H1 (cell line): ENCODE measurements around the gene HOXD12. TPM values are rescaled to one million over a fixed set of nuclear protein-coding genes. Genes with fewer than 3 reads are reported as not detected.

Experiments used
- CTCF ChIA-PET: fragments of 300-600 bp; sonication (Branson Sonifier 250); formaldehyde crosslinking; loops from one replicate; lab custom pipeline; 2021; ENCODE audit not compliant: partially characterized antibody; lab: Charles Lee
- POLR2A ChIA-PET: fragments of 300-600 bp; sonication (Branson Sonifier 250); formaldehyde crosslinking; loops from one replicate; lab custom pipeline; 2021; ENCODE audit warnings: inconsistent platforms; ENCODE audit not compliant: partially characterized antibody; lab: Charles Lee
- DNase-seq, 2 experiments: peaks; one replicate each; pipeline versions ENCODE4 v3.0.0 to v3.0.0-alpha.2; 2010 to 2022; ENCODE audit warnings: low spot score in 2 of 2, low read depth in 1 of 2, mixed read lengths in 1 of 2
- FAIRE-seq: peaks from 2 replicates; lab custom pipeline; 2011; peaks lifted over from hg19 to GRCh38; lab: Jason Lieb, UNC
- H2AFZ ChIP-seq: 2 replicates; pipeline ENCODE4 v1.8.1; 2012; ENCODE audit warnings: low read length, inconsistent platforms
- H2AK5ac ChIP-seq: 2 replicates; pipeline ENCODE4 v1.6.1; 2013; ENCODE audit warnings: low read depth, low read length
- H2BK120ac ChIP-seq: replicated peaks from 2 replicates; pipeline ENCODE3; 2013; ENCODE audit warnings: low read depth, low read length, inconsistent platforms
- H2BK12ac ChIP-seq: 2 replicates; pipeline ENCODE4 v1.6.1; 2013; ENCODE audit warnings: low read depth, low read length
- H2BK15ac ChIP-seq: 2 replicates; pipeline ENCODE4 v1.6.1; 2013; ENCODE audit warnings: low read length
- H2BK20ac ChIP-seq: 2 replicates; pipeline ENCODE4 v1.6.1; 2013; ENCODE audit warnings: low read length
- H2BK5ac ChIP-seq: 2 replicates; pipeline ENCODE4 v1.6.1; 2013; ENCODE audit warnings: low read depth, low read length
- H3K14ac ChIP-seq: 2 replicates; pipeline ENCODE4 v1.6.1; 2013; ENCODE audit warnings: inconsistent platforms; ENCODE audit not compliant: insufficient read length
- H3K18ac ChIP-seq: 2 replicates; pipeline ENCODE4 v1.6.1; 2013; ENCODE audit warnings: low read length; ENCODE audit errors: extremely low read depth
- H3K23ac ChIP-seq: 2 replicates; pipeline ENCODE4 v1.6.1; 2013; ENCODE audit warnings: inconsistent platforms; ENCODE audit not compliant: insufficient read length
- H3K23me2 ChIP-seq: 2 replicates; pipeline ENCODE4 v1.6.1; 2013; ENCODE audit warnings: low read depth, low read length
- H3K27ac ChIP-seq: 2 replicates; pipeline ENCODE4 v1.6.1; 2011; ENCODE audit warnings: low read depth, low read length, inconsistent platforms
- H3K27me3 ChIP-seq, 4 experiments: replicated peaks in 1 of 4; 1 replicate in 1 of 4; 2 replicates in 3 of 4; pipeline versions ENCODE4 v1.6.1 to v1.8.1; 2011 to 2013; ENCODE audit warnings: low read length in 3 of 4, mild to moderate bottlenecking in 3 of 4, inconsistent platforms in 2 of 4, mixed read lengths in 2 of 4, moderate library complexity in 1 of 4; ENCODE audit not compliant: control insufficient read depth in 3 of 4, insufficient read depth in 3 of 4; ENCODE audit errors: extremely low read depth in 1 of 4
- H3K36me3 ChIP-seq, 4 experiments: 2 replicates each; pipeline versions ENCODE4 v1.6.1 to v1.8.1; 2011 to 2013; ENCODE audit warnings: mild to moderate bottlenecking in 4 of 4, low read length in 3 of 4, moderate library complexity in 2 of 4, control low read depth in 1 of 4, inconsistent platforms in 1 of 4; ENCODE audit not compliant: insufficient read depth in 4 of 4, control insufficient read depth in 2 of 4
- H3K4ac ChIP-seq: replicated peaks from 2 replicates; pipeline ENCODE3; 2013; ENCODE audit warnings: low read length, low read depth, mixed read lengths, inconsistent platforms; ENCODE audit not compliant: insufficient read length
- H3K4me1 ChIP-seq, 4 experiments: replicated peaks in 1 of 4; 1 replicate in 1 of 4; 2 replicates in 3 of 4; pipeline versions ENCODE4 v1.6.1 to v1.8.1; 2011 to 2013; ENCODE audit warnings: low read length in 3 of 4, inconsistent platforms in 2 of 4, mixed read lengths in 1 of 4; ENCODE audit not compliant: insufficient read depth in 4 of 4, control insufficient read depth in 3 of 4
- H3K4me2 ChIP-seq, 2 experiments: 2 replicates each; pipeline versions ENCODE4 v1.6.1 to v1.8.1; 2011 to 2013; ENCODE audit warnings: low read depth in 2 of 2, low read length in 2 of 2, control low read depth in 1 of 2, inconsistent platforms in 1 of 2, mild to moderate bottlenecking in 1 of 2; ENCODE audit not compliant: insufficient read depth in 1 of 2
- H3K4me3 ChIP-seq, 4 experiments: fragments of 200-600, 300-600 bp in 1 of 4; sonication (generic), shearing (Covaris generic), sonication (Bioruptor Twin) in 1 of 4; 2 replicates each; pipeline versions ENCODE4 v1.5.1 to v1.8.1; 2011 to 2016; ENCODE audit warnings: low read length in 4 of 4, low read depth in 3 of 4, control low read depth in 2 of 4, inconsistent platforms in 2 of 4, mild to moderate bottlenecking in 2 of 4, mixed read lengths in 1 of 4, moderate library complexity in 1 of 4; ENCODE audit not compliant: insufficient read depth in 2 of 4; ENCODE audit errors: extremely low read depth in 1 of 4
- H3K56ac ChIP-seq: replicated peaks from 2 replicates; pipeline ENCODE3; 2013; ENCODE audit warnings: low read depth, mild to moderate bottlenecking, mixed read lengths, low read length, inconsistent platforms; ENCODE audit not compliant: insufficient read length
- H3K79me1 ChIP-seq: 2 replicates; pipeline ENCODE4 v1.6.1; 2013; ENCODE audit warnings: low read depth, low read length, control low read depth
- H3K79me2 ChIP-seq, 2 experiments: 2 replicates each; pipeline versions ENCODE4 v1.6.1 to v1.8.1; 2012 to 2013; ENCODE audit warnings: low read length in 2 of 2, mild to moderate bottlenecking in 2 of 2, inconsistent platforms in 1 of 2; ENCODE audit not compliant: insufficient read depth in 2 of 2, control insufficient read depth in 1 of 2
- H3K9ac ChIP-seq, 4 experiments: replicated peaks in 1 of 4; 1 replicate in 1 of 4; 2 replicates in 3 of 4; pipeline versions ENCODE4 v1.6.1 to v1.8.1; 2011 to 2013; ENCODE audit warnings: low read depth in 3 of 4, low read length in 3 of 4, control low read depth in 2 of 4, mild to moderate bottlenecking in 2 of 4, moderate library complexity in 2 of 4, inconsistent platforms in 1 of 4; ENCODE audit errors: extremely low read depth in 1 of 4
- H3K9me3 ChIP-seq, 2 experiments: 2 replicates each; pipeline versions ENCODE4 v1.6.1 to v1.8.1; 2012 to 2013; ENCODE audit warnings: mild to moderate bottlenecking in 2 of 2, moderate library complexity in 2 of 2, control low read depth in 1 of 2, inconsistent platforms in 1 of 2, low read depth in 1 of 2, low read length in 1 of 2, mixed read lengths in 1 of 2; ENCODE audit not compliant: insufficient read depth in 2 of 2
- H4K20me1 ChIP-seq, 2 experiments: replicated peaks in 1 of 2; 2 replicates each; pipeline versions ENCODE3 to v1.8.1; 2011 to 2013; ENCODE audit warnings: inconsistent platforms in 2 of 2, low read length in 2 of 2, mild to moderate bottlenecking in 1 of 2; ENCODE audit not compliant: insufficient read depth in 2 of 2, control insufficient read depth in 1 of 2
- H4K5ac ChIP-seq: 2 replicates; pipeline ENCODE4 v1.6.1; 2013; ENCODE audit warnings: low read length, low read depth, mixed read lengths, inconsistent platforms; ENCODE audit not compliant: insufficient read length
- H4K8ac ChIP-seq: 2 replicates; pipeline ENCODE4 v1.8.0; 2013; ENCODE audit warnings: mild to moderate bottlenecking, moderate library complexity, low read length, inconsistent platforms; ENCODE audit not compliant: insufficient read depth; ENCODE audit errors: extremely low read depth
- H4K91ac ChIP-seq: replicated peaks from 2 replicates; pipeline ENCODE3; 2013; ENCODE audit warnings: low read length, mixed read lengths, inconsistent platforms; ENCODE audit not compliant: insufficient read length
- EZH2 ChIP-seq: fragments of 200-600 bp; sonication (generic); IDR thresholded peaks from 2 replicates; pipeline ENCODE4 v1.7.1; 2012; ENCODE audit warnings: low read depth, mild to moderate bottlenecking, moderate library complexity, low read length, inconsistent platforms; ENCODE audit not compliant: severe bottlenecking
- FOSL1 ChIP-seq: IDR thresholded peaks from 2 replicates; pipeline ENCODE4 v1.6.1; 2011; ENCODE audit warnings: mild to moderate bottlenecking, low read depth, low read length, moderate library complexity; ENCODE audit not compliant: insufficient read depth
- RNF2 ChIP-seq: fragments of 200-900, 300-1000 bp; sonication (generic); IDR thresholded peaks from 2 replicates; pipeline ENCODE4 v1.7.1; 2016; ENCODE audit warnings: borderline replicate concordance, low read depth, mild to moderate bottlenecking, antibody characterized with exemption, low read length; ENCODE audit not compliant: poor library complexity, severe bottlenecking; ENCODE audit errors: missing control alignments
- SP4 ChIP-seq: IDR thresholded peaks from 2 replicates; pipeline ENCODE4 v1.6.1; 2012; ENCODE audit warnings: low read length, inconsistent platforms
- SUZ12 ChIP-seq: fragments of 200-600 bp; sonication (generic); IDR thresholded peaks from 2 replicates; pipeline ENCODE4 v1.6.1; 2012; ENCODE audit warnings: mild to moderate bottlenecking, inconsistent platforms, low read length, moderate library complexity, mixed read lengths
- TBP ChIP-seq: IDR thresholded peaks from 2 replicates; pipeline ENCODE4 v1.6.1; 2011; ENCODE audit warnings: low read depth, low read length, improper control_type of control experiment
- TEAD4 ChIP-seq: IDR thresholded peaks from 2 replicates; pipeline ENCODE4 v1.6.1; 2012; ENCODE audit warnings: low read depth, low read length, inconsistent platforms, mixed read lengths
- polyA plus RNA-seq, 7 experiments: library from polyadenylated mRNA; depleted of rRNA in 3 of 7; stranded (reverse) in 5 of 7; unstranded in 2 of 7; fragments of >200 nt in 5 of 7; fragments of 200-250 nt in 2 of 7; gene quantifications; 1 replicate in 5 of 7; 2 replicates in 1 of 7; 4 replicates in 1 of 7; pipeline versions ENCODE4 v1.2.1 to v1.2.3, GENCODE V29; 2011 to 2013; ENCODE audit warnings: missing spikeins in 2 of 7, mixed read lengths in 2 of 7
- total RNA-seq: library from RNA; stranded (reverse); fragmentation: NEBNext Ultra II Directional; extraction: Animal tissue kit (Norgen Biotek cat#: 25700); gene quantifications from 2 replicates; pipeline ENCODE4 v1.2.1, GENCODE V29; 2021

HOXD12 gene
- total and polyA plus RNA-seq, 2 of the 8 experiments (the other 6 are each of a cell fraction or from before 2014, with no cell fraction given) = not detected

DNA sequence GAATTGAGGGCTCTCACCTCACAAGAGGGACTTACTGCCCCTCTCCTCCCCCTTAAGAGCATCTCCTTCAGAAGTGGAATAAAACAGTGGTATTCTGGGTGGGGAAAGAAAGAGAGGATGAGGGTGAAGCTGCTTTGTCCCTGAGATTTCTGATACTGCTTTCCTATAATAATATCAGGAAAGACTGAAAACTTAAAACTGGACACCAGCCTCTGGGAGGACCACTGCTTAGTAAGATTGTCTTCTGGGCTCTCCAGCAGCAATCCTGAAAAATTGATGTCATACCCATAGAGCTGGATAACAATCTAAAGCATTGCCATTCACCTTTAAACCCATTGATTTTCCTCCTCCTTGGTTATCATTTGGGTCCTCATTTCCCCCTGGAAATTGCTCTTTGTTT lies 47.0 kb downstream of the HOXD12 start:
- TF ChIP-seq RNF2 (no peak), TEAD4 (no peak), SUZ12 (peak; percentile 55; the same call in 1 of the 2 replicates), TBP (no peak), FOSL1 (no peak), SP4 (no peak), EZH2 (peak; percentile 64)
- H2AK5ac ChIP-seq = no peak overlapping the region
- peaks cover 2% of the 10 kb centered on the region; the same call in 1 of the 2 replicates for H3K23me2 ChIP-seq
- H3K4ac ChIP-seq = no peak overlapping the region
- peaks cover 0 to 8% (median 0%) of the 10 kb centered on the region in 4 experiments; a peak in 1 of 8 replicates for H3K36me3 ChIP-seq
- H2BK20ac ChIP-seq = no peak overlapping the region
- ChIA-PET POLR2A (interaction anchor here (0.6 kb wide), 1 partner anchor 43 kb away, joined by 3 read pairs; no protein-coding TSS in a partner anchor), CTCF (interaction anchor here (0.7 to 9.2 kb wide), 6 partner anchors 15 to 492 kb away, joined by 3 to 119 read pairs (median 4); no protein-coding TSS in a partner anchor)
- H3K23ac ChIP-seq = no peak overlapping the region
- peaks cover 93 to 100% (median 99%) of the 10 kb centered on the region in 4 experiments for H3K27me3 ChIP-seq
- H3K9me3 ChIP-seq = no peaks in the 10 kb centered on the region; a peak in 1 of 4 replicates
- no peak overlapping the region for H3K18ac ChIP-seq
- H2BK120ac ChIP-seq = no peak overlapping the region
- H3K79me2 ChIP-seq = no peaks in the 10 kb centered on the region
- H3K27ac ChIP-seq = no peak overlapping the region
- peaks cover 17 to 27% of the 10 kb centered on the region in 2 experiments for H4K20me1 ChIP-seq
- no peak overlapping the region for H3K4me3 ChIP-seq
- H3K79me1 ChIP-seq = no peaks in the 10 kb centered on the region
- H2BK15ac ChIP-seq = no peak overlapping the region
- H4K91ac ChIP-seq = no peak overlapping the region
- no peak overlapping the region for H2AFZ ChIP-seq
- H3K14ac ChIP-seq = no peak overlapping the region
- no peak overlapping the region for H4K5ac ChIP-seq
- no peak for FAIRE-seq
- no peak overlapping the region for H3K56ac ChIP-seq
- H4K8ac ChIP-seq = no peak overlapping the region
- H3K4me1 ChIP-seq = peaks cover 0 to 6% (median under 1%) of the 10 kb centered on the region in 4 experiments; a peak in 2 of 7 replicates
- no peak overlapping the region for H3K4me2 ChIP-seq
- H2BK5ac ChIP-seq = no peak overlapping the region
- no peak overlapping the region for H3K9ac ChIP-seq
- H2BK12ac ChIP-seq = no peak overlapping the region
- DNase-seq = no peak
